GM12801 (cell line): Measurements from ENCODE around the gene PROB1.

Experiments used
- CTCF ChIP-seq: IDR thresholded peaks from one replicate; pipeline ENCODE4 v1.5.1; 2011; ENCODE audit warnings: control low read depth; ENCODE audit not compliant: insufficient read length; ENCODE audit errors: extremely low read depth

Gene PROB1

DNA sequence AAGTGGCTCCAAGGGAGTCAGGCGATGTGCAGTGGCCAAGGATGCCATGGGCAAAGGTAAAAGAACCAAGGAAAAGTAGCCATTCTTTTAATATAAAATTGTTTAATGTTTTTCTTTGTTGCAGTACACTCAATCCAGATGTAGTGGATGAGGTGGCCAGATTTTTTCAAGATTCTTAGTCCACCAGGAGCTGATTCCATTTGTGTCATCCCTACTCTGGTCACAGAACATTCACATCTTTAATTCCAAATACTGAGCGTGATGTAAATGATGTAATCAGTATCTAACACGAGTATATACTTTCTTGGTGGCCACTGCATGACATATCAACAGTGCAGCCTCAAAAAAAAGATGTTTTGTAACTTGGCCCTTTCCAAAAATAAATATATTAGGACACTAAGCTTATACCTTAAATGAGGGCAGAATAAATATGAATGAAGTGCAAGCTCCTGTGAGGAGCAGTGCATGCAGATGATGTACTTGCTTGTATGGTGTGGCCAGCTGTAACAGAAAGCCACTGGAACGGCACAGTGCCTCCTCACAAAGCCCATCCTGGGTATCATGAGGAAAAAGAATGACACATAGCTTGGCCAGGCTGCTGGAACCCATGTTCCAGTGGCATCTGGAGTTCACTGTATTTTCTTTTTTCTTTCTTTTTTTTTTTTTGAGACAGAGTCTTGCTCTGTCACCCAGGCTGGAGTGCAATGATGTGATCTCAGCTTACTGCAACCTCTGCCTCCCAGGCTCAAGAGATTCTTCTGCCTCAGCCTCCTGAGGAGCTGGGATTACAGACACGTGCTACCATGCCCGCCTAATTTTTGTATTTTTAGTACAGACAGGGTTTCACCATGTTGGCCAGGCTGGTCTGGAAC lies 15.5 kb upstream of the PROB1 start:
- TF ChIP-seq CTCF, result no peak

- TF ChIP-seq CTCF, result no peak
Observed at GRCh38 chr5:139408191-139408590, 13.3 kb upstream of the PROB1 start.

DNA sequence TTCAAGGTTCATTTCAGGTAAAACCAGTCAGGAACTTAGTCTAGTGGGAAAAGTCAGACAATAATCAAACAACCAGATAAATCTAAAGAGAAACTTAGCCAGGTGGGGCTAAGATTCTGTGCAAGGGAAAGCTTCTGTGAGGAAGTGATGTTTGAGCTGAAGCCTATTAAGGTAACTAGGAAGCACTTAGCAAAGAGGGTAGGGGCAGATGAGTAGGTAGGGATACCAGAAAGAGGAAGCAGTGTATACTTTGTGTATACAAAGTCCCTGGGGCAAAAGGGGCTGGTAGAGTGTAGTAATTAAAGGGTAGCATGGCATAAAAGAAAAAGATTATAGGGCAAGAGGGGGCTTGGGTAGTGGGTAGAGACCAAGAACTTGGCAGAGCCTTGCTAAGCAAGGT lies 12.6 kb upstream of the PROB1 start:
- no peak for TF ChIP-seq CTCF

DNA sequence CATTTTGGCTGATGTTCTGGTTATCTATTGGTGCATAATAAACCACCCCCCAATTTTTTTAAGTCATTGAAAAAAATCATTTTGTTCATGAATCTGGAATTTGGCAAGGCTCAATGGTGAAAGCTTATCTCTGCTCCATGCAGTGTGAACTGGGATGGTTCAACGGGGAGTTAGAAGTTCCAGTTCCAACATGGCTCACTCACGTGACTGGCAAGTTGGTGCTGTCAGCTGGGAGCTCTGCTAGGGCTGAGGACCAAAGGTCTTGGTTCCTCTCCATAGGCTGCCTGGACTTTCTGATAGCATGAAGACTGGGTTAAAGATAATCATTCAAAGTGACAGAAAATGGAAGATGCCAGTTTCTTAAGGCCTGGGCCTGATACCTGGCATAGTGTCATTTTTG lies 12.1 kb upstream of the PROB1 start:
- no peak for TF ChIP-seq CTCF

DNA sequence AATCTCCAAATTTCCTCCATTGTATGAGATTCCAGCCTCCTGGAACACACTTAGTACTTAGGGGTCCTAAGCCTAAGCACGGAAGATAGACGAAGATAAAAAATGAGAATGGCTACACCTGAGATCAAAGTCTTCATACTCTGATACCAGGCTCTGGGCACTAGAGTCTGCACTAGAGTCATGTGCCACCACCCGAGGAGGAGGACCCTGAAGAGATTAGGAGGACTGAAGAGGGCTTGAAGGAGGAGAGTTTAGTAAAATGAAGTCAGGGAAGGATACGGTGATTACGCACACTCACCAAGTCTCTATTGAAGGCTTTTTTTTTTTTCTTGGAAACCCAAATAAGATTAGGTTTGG lies 9.6 kb upstream of the PROB1 start:
- TF ChIP-seq CTCF, result no peak

DNA sequence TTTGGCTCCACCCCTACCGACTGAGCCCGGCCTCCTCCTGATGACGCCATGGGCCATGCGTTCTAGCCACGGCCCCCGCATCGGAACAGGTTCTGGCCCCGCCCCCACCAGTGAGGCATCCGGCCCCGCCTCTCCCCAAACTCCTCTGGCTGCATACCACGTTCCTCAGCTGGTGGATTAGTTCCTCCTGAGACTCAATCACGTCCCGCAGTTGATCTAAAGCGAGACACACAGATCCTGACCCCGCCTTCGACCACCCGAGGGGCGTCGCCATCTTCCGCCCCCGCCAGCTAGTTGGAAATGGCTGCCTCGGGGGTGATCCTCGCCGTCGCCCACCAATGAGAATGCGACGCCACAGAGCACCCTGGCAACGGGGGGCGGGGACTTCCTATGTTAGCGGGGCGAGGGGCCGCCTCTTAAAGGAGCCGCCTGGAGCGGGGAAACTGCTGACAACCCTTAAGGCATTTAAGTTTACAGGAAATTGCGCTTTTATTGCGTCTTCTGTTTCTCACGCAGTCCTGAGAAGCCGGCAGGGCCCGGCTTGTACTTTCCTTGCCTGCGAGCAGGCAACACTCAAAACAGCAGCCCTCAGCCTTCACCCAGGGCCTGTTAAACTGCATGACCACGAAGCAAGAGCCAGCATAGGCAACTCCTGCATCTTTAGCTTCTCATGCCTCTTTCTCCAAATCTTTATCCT lies 9.0 kb upstream of the PROB1 start, which contains the start of gene SPATA24:
TSS of gene SPATA24 (minus strand) at position 303 of the 697 bp plus-strand sequence. CDS start at position 274, 29 bp downstream.
- TF ChIP-seq CTCF, result no peak

- TF ChIP-seq CTCF, result no peak
Observed at GRCh38 chr5:139403418-139403786, 8.5 kb upstream of the PROB1 start.
